HUES6 (cell line): ENCODE data around the gene CYTIP.
"Not testable (repeated sequence)": the region's sequence is repeated elsewhere in the genome, so short reads cannot be mapped to it uniquely, and the experiment has no call there.

Source experiments
- H3K27ac ChIP-seq: 2 replicates; pipeline ENCODE4 v1.7.0; 2013; ENCODE audit warnings: low read depth, mild to moderate bottlenecking, low read length, inconsistent platforms
- H3K27me3 ChIP-seq: 2 replicates; pipeline ENCODE4 v1.6.1; 2013; ENCODE audit warnings: low read length; ENCODE audit not compliant: control insufficient read depth, insufficient read depth
- H3K36me3 ChIP-seq: 2 replicates; pipeline ENCODE4 v1.6.1; 2013; ENCODE audit warnings: low read length; ENCODE audit not compliant: control insufficient read depth, insufficient read depth
- H3K4me1 ChIP-seq: 2 replicates; pipeline ENCODE4 v1.6.1; 2013; ENCODE audit warnings: low read length; ENCODE audit not compliant: control insufficient read depth, insufficient read depth
- H3K4me3 ChIP-seq: 2 replicates; pipeline ENCODE4 v1.5.1; 2013; ENCODE audit warnings: low read depth, low read length
- H3K9ac ChIP-seq: one replicate; pipeline ENCODE4 v1.6.1; 2013; ENCODE audit warnings: mild to moderate bottlenecking, low read length
- H3K9me3 ChIP-seq: 2 replicates; pipeline ENCODE4 v1.6.1; 2013; ENCODE audit warnings: low read depth, low read length; ENCODE audit not compliant: control insufficient read depth, insufficient read depth

CYTIP gene

GRCh38 chr2:157421331-157421944 lies 22.5 kb downstream of the CYTIP start:
- H3K27ac ChIP-seq: no peak overlapping the region
- no peaks in the 10 kb centered on the region for H3K27me3 ChIP-seq
- no peak overlapping the region for H3K9ac ChIP-seq
- no peak overlapping the region for H3K4me3 ChIP-seq
- H3K4me1 ChIP-seq: no peaks in the 10 kb centered on the region
- no peaks in the 10 kb centered on the region for H3K36me3 ChIP-seq
- peaks cover 5% of the 10 kb centered on the region; the same call in 1 of the 2 replicates for H3K9me3 ChIP-seq

- no peaks in the 10 kb centered on the region for H3K36me3 ChIP-seq
- H3K9ac ChIP-seq: no peak overlapping the region
- no peak overlapping the region for H3K27ac ChIP-seq
- no peak overlapping the region for H3K4me3 ChIP-seq
- H3K4me1 ChIP-seq: no peaks in the 10 kb centered on the region
- H3K9me3 ChIP-seq: peaks cover 5% of the 10 kb centered on the region; the same call in 1 of the 2 replicates
- no peaks in the 10 kb centered on the region for H3K27me3 ChIP-seq
Measured at GRCh38 chr2:157420771-157421323, 23.0 kb downstream of the CYTIP start.

- Histone ChIP-seq H3K27ac (no peak overlapping the region), H3K27me3 (no peaks in the 10 kb centered on the region), H3K9me3 (no peaks in the 10 kb centered on the region), H3K4me1 (no peaks in the 10 kb centered on the region), H3K9ac (no peak overlapping the region), H3K4me3 (no peak overlapping the region), H3K36me3 (no peaks in the 10 kb centered on the region)
Measured at GRCh38 chr2:157419031-157419575, 24.8 kb downstream of the CYTIP start.

- Histone ChIP-seq H3K36me3 (no peaks in the 10 kb centered on the region), H3K4me1 (no peaks in the 10 kb centered on the region), H3K9me3 (no peaks in the 10 kb centered on the region), H3K4me3 (no peak overlapping the region), H3K9ac (no peak overlapping the region), H3K27me3 (no peaks in the 10 kb centered on the region), H3K27ac (no peak overlapping the region)
Measured at GRCh38 chr2:157418239-157418641, 25.6 kb downstream of the CYTIP start.

- H3K4me3 ChIP-seq: no peak overlapping the region
- H3K9ac ChIP-seq: no peak overlapping the region
- H3K27me3 ChIP-seq: no peaks in the 10 kb centered on the region
- H3K36me3 ChIP-seq: no peaks in the 10 kb centered on the region
- no peaks in the 10 kb centered on the region for H3K4me1 ChIP-seq
- no peaks in the 10 kb centered on the region for H3K9me3 ChIP-seq
- no peak overlapping the region for H3K27ac ChIP-seq
Measured at GRCh38 chr2:157415591-157416101, 28.2 kb downstream of the CYTIP start.

GRCh38 chr2:157414050-157414449 lies 29.8 kb downstream of the CYTIP start:
- H3K4me1 ChIP-seq: no peaks in the 10 kb centered on the region
- no peak overlapping the region for H3K4me3 ChIP-seq
- H3K27ac ChIP-seq: no peak overlapping the region
- H3K36me3 ChIP-seq: no peaks in the 10 kb centered on the region
- no peaks in the 10 kb centered on the region for H3K9me3 ChIP-seq
- H3K9ac ChIP-seq: no peak overlapping the region
- H3K27me3 ChIP-seq: no peaks in the 10 kb centered on the region

GRCh38 chr2:157413326-157414035 lies 30.4 kb downstream of the CYTIP start:
- Histone ChIP-seq H3K4me3 (no peak overlapping the region), H3K27me3 (no peaks in the 10 kb centered on the region), H3K27ac (no peak overlapping the region), H3K9ac (no peak overlapping the region), H3K9me3 (no peaks in the 10 kb centered on the region), H3K4me1 (no peaks in the 10 kb centered on the region), H3K36me3 (no peaks in the 10 kb centered on the region)

- no peak overlapping the region for H3K9ac ChIP-seq
- H3K36me3 ChIP-seq: no peaks in the 10 kb centered on the region
- H3K27me3 ChIP-seq: no peaks in the 10 kb centered on the region
- no peak overlapping the region for H3K4me3 ChIP-seq
- no peak overlapping the region for H3K27ac ChIP-seq
- H3K4me1 ChIP-seq: no peaks in the 10 kb centered on the region
- H3K9me3 ChIP-seq: no peaks in the 10 kb centered on the region
Measured at GRCh38 chr2:157411624-157412336, 32.1 kb downstream of the CYTIP start.

- H3K27ac ChIP-seq, H3K9me3 ChIP-seq, H3K27me3 ChIP-seq, H3K4me3 ChIP-seq, H3K9ac ChIP-seq, H3K4me1 ChIP-seq, H3K36me3 ChIP-seq: not testable (repeated sequence)
Measured at GRCh38 chr2:157405398-157405797, 38.5 kb downstream of the CYTIP start.

- Histone ChIP-seq H3K9ac (no peak overlapping the region), H3K27ac (no peak overlapping the region), H3K36me3 (no peaks in the 10 kb centered on the region), H3K4me1 (no peaks in the 10 kb centered on the region), H3K27me3 (no peaks in the 10 kb centered on the region), H3K4me3 (no peak overlapping the region), H3K9me3 (no peaks in the 10 kb centered on the region)
Measured at GRCh38 chr2:157404363-157404762, 39.5 kb downstream of the CYTIP start.
